Kidney epithelial cell (primary cell): Measurements from ENCODE around the gene COA3. TPM values are rescaled to one million over a fixed set of nuclear protein-coding genes. Genes with fewer than 3 reads are reported as not detected.
A peak's percentile ranks its signal among the peaks of the same experiment; 100 is the strongest.

Source experiments
- DNase-seq: peaks from one replicate; pipeline ENCODE4 v3.0.0-alpha.2; 2010; ENCODE audit warnings: low read depth
- H3K27me3 ChIP-seq: 2 replicates; pipeline ENCODE4 v1.6.0; 2011; ENCODE audit warnings: low read length; ENCODE audit not compliant: control insufficient read depth, insufficient read depth
- H3K36me3 ChIP-seq: 2 replicates; pipeline ENCODE4 v1.5.1; 2011; ENCODE audit warnings: low read length; ENCODE audit not compliant: control insufficient read depth, insufficient read depth
- H3K4me3 ChIP-seq: 2 replicates; pipeline ENCODE4 v1.5.1; 2011; ENCODE audit warnings: low read depth, mild to moderate bottlenecking, control low read depth, low read length
- CTCF ChIP-seq: IDR thresholded peaks from 2 replicates; pipeline ENCODE4 v1.5.1; 2011; ENCODE audit warnings: mild to moderate bottlenecking, moderate library complexity, low read length, control low read depth, inconsistent platforms; ENCODE audit not compliant: insufficient read depth, poor library complexity, severe bottlenecking
- total RNA-seq: library from RNA; depleted of rRNA; stranded (reverse); fragments of >200 nt; gene quantifications from 2 replicates; pipeline ENCODE4 v1.2.3, GENCODE V29; 2015

COA3 gene
- total RNA-seq, 1 donor from 2014 or later: 48.3 TPM

GRCh38 chr17:42844761-42845555 is 46.5 kb upstream of the COA3 start:
- Histone ChIP-seq H3K36me3 (peaks cover 1% of the 10 kb centered on the region), H3K27me3 (no peaks in the 10 kb centered on the region), H3K4me3 (no peak overlapping the region)
- no peak for TF ChIP-seq CTCF
- DNase-seq: no peak

GRCh38 chr17:42844271-42844670 is 45.8 kb upstream of the COA3 start, which contains the start of gene AOC2:
Gene AOC2 (plus strand): TSS chr17:42844580. CDS start chr17:42844627, 47 bp downstream.
- no peak for DNase-seq
- no peak for TF ChIP-seq CTCF
- Histone ChIP-seq H3K36me3 (peaks cover 1% of the 10 kb centered on the region), H3K4me3 (no peak within 1 kb of the TSS), H3K27me3 (no peaks in the 10 kb centered on the region)

GRCh38 chr17:42843358-42843934 is 44.9 kb upstream of the COA3 start:
- H3K36me3 ChIP-seq: peaks cover 1% of the 10 kb centered on the region
- no peak for DNase-seq
- H3K4me3 ChIP-seq: no peak overlapping the region
- no peaks in the 10 kb centered on the region for H3K27me3 ChIP-seq
- peak; percentile 99 for TF ChIP-seq CTCF

GRCh38 chr17:42841975-42842685 is 43.6 kb upstream of the COA3 start:
- no peak for TF ChIP-seq CTCF
- DNase-seq: no peak
- no peaks in the 10 kb centered on the region for H3K27me3 ChIP-seq
- H3K4me3 ChIP-seq: no peak overlapping the region
- H3K36me3 ChIP-seq: peaks cover 5% of the 10 kb centered on the region

GRCh38 chr17:42835732-42836131 is 37.2 kb upstream of the COA3 start:
- Histone ChIP-seq H3K36me3 (peaks cover 3% of the 10 kb centered on the region), H3K27me3 (no peaks in the 10 kb centered on the region), H3K4me3 (no peak overlapping the region)
- TF ChIP-seq CTCF: no peak
- no peak for DNase-seq
